NCI-H187 (cell line): ENCODE data around the gene CACNA2D1.
"Not testable (repeated sequence)": the region's sequence is repeated elsewhere in the genome, so short reads cannot be mapped to it uniquely, and the experiment has no call there.

ENCODE experiments used
- DNase-seq, 2 experiments: peaks; one replicate each; lab custom pipeline; 2025; lab: John Stamatoyannopoulos, UW

The CACNA2D1 gene

DNA sequence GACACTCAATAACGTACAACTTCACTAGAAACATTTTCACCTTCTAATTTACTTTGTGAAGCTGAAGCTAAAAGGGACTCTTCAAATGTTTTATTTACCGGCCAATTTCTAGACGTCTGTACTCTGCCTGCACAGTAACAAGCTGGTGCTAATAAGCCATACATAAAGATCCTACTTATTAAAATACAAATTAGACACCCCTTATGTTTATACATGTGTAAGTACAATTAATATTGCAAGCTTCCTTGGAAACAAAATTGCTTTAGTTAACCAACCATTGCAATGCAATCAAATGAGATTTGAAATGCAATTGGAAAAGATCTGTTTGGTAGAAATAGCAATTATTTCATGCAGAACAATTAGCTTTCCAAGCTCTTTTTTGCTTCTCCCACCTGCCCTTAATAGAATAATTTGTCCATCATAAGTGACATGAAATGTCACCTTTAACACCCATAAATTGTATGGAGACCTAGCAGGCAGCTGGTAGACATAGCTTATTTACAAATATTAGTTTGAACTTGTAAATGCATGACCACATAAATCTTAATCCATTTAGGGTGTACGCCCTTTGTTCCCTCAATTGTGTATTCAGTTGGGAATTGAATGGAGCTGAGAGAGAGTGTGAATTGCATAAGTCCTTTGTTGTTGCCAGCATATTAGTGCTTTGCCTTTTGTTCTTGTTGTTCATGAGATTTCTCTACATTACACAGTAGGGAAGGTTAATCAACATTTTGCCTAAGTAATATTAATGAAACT is 277.1 kb downstream of the CACNA2D1 start:
- no peak for DNase-seq

DNA sequence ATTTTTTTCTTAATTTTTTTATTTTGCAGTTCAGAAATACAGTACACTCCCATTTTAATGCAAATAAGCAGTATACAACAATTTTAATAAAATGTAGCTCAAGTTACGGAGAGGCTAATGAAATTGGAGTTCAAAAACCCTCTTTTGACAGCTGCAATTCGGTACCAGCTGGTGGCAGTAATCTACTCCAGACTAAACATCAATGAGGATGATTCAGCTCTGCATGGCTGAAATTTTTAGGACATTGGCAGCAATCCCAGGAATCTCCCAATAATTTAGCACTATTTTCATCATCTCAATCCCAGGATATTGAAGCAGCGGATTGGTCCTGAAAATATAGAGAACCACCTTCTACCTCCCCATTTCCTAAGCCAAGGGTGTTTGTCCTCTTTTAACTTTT is 278.8 kb downstream of the CACNA2D1 start:
- no peak for DNase-seq

DNA sequence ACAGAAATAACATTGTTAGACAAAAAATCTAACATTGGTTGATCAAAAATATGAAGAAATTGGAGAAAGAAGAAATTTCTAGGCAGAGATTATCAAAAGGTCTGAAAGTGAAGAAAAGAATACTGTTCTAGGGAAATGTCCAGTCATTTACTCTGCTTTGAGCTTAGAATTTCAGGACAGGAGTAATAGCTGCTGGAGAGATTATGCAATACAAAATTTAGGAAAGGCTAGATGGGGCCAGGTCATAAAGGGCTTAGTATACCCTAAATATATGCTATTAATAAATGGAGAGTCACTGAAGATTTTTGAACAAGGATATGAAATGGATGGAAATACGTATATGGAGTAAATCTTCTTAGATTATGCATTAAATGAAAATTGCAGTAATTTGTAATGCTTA is 279.2 kb downstream of the CACNA2D1 start:
- no peak for DNase-seq

DNA sequence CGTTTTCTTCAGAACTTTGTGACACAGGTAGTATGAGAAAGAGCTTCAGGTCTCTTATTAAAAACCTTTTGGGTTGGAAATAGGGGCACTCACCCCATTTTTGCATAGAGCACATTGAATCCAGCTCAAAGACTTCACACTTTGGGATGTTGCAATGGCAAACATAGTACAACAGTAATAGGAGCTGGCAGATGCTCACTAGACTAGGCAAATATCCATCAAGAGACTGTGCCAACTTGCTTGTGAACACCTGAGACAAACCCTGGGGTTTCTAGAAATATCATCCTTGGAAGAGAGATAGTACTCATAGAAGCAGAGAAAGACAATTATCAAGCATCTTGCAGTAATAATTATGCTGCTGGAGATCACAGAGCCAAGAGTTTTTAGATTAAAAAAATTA is 280.0 kb downstream of the CACNA2D1 start:
- DNase-seq = no peak

- no peak for DNase-seq
Observed at GRCh38 chr7:82162289-82162688, 281.3 kb downstream of the CACNA2D1 start.

- no peak for DNase-seq
Observed at GRCh38 chr7:82158327-82158726, 285.2 kb downstream of the CACNA2D1 start.

- DNase-seq = no peak
Observed at GRCh38 chr7:82156893-82157292, 286.7 kb downstream of the CACNA2D1 start.

GRCh38 chr7:82156168-82156567 is 287.4 kb downstream of the CACNA2D1 start:
- DNase-seq = peak in 1 of 2 experiments; percentile 30

- no peak for DNase-seq
Observed at GRCh38 chr7:82154728-82155127, 288.8 kb downstream of the CACNA2D1 start.

DNA sequence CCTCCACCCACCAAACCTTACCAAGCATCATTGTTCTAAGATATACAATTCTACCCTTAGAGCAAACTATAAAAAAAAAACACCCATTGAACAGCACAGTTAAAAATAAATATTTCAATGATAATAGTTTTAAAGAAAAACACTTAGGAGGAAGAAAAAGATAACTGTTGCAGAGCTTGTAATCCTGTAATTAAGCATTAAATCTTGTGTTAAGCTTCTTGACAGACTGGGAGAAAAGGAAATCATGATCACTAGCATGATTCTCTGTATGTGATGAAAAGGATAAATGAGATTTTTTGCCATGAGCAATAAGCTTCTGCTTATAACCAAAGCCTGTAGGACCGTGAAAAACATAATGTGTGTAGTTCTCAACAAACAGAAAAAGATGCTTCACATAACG is 289.8 kb downstream of the CACNA2D1 start:
- DNase-seq = no peak

GRCh38 chr7:82152858-82153257 is 290.7 kb downstream of the CACNA2D1 start:
- no peak for DNase-seq

GRCh38 chr7:82146491-82146890 is 297.1 kb downstream of the CACNA2D1 start:
- DNase-seq = no peak

GRCh38 chr7:82142263-82142864 is 301.2 kb downstream of the CACNA2D1 start:
- no peak for DNase-seq

DNA sequence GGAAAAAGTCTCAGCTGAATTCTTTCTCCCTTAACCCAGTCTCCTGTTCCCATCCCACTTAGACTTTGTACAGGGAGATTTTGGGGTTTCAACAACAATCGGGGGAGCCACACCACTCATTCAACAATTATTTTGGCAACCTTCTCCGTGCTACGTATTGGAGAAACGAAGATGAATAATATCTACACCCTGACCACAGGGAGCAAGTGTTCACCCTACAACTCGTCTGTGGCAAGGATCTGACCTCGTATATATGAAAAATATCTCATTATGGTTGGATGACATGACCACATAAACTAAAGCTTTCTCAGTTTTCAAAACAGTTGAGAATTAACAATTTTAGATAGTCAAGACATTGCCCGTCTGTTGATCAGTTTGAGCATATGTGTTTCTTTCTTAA is 302.1 kb downstream of the CACNA2D1 start:
- no peak for DNase-seq

- DNase-seq = not testable (repeated sequence)
Observed at GRCh38 chr7:82140608-82141007, 303.0 kb downstream of the CACNA2D1 start.

GRCh38 chr7:82131215-82131614 is 312.4 kb downstream of the CACNA2D1 start:
- no peak for DNase-seq

GRCh38 chr7:82129091-82129490 is 314.5 kb downstream of the CACNA2D1 start:
- DNase-seq = no peak

DNA sequence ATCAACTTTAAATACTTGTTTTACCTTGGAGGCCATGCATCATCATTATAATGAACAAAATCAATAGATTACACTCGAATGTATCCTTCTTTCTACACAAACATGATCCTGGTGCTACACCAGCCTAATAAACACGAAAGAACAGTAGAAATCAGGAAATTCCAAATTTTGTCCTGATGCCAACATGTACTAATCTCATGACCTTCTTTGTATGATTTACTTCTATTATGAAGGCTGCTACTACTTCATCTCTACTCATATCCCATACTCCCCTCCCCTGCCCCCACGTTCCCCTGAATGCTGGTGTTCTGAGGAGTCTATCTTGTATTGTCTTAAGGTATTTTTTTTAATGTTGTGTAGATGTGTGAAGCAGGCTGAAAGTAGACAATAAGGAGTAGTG is 315.0 kb downstream of the CACNA2D1 start:
- no peak for DNase-seq

GRCh38 chr7:82126576-82126975 is 317.0 kb downstream of the CACNA2D1 start:
- DNase-seq = no peak

- DNase-seq = no peak
Observed at GRCh38 chr7:82124445-82124844, 319.1 kb downstream of the CACNA2D1 start.

- no peak for DNase-seq
Observed at GRCh38 chr7:82122275-82122674, 321.3 kb downstream of the CACNA2D1 start.

GRCh38 chr7:82114237-82114636 is 329.3 kb downstream of the CACNA2D1 start:
- DNase-seq = no peak

GRCh38 chr7:82110146-82110840 is 333.3 kb downstream of the CACNA2D1 start:
- no peak for DNase-seq
